H1 (cell line): ENCODE measurements around the gene GUCY2D. TPM values are rescaled to one million over a fixed set of nuclear protein-coding genes. Genes with fewer than 3 reads are reported as not detected.

Experiments used
- CTCF ChIA-PET: fragments of 300-600 bp; sonication (Branson Sonifier 250); formaldehyde crosslinking; loops from one replicate; lab custom pipeline; 2021; ENCODE audit not compliant: partially characterized antibody; lab: Charles Lee
- POLR2A ChIA-PET: fragments of 300-600 bp; sonication (Branson Sonifier 250); formaldehyde crosslinking; loops from one replicate; lab custom pipeline; 2021; ENCODE audit warnings: inconsistent platforms; ENCODE audit not compliant: partially characterized antibody; lab: Charles Lee
- DNase-seq, 2 experiments: peaks; one replicate each; pipeline versions ENCODE4 v3.0.0 to v3.0.0-alpha.2; 2010 to 2022; ENCODE audit warnings: low spot score in 2 of 2, low read depth in 1 of 2, mixed read lengths in 1 of 2
- FAIRE-seq: peaks from 2 replicates; lab custom pipeline; 2011; peaks lifted over from hg19 to GRCh38; lab: Jason Lieb, UNC
- H2AFZ ChIP-seq: 2 replicates; pipeline ENCODE4 v1.8.1; 2012; ENCODE audit warnings: low read length, inconsistent platforms
- H2AK5ac ChIP-seq: 2 replicates; pipeline ENCODE4 v1.6.1; 2013; ENCODE audit warnings: low read depth, low read length
- H2BK120ac ChIP-seq: replicated peaks from 2 replicates; pipeline ENCODE3; 2013; ENCODE audit warnings: low read depth, low read length, inconsistent platforms
- H2BK12ac ChIP-seq: 2 replicates; pipeline ENCODE4 v1.6.1; 2013; ENCODE audit warnings: low read depth, low read length
- H2BK15ac ChIP-seq: 2 replicates; pipeline ENCODE4 v1.6.1; 2013; ENCODE audit warnings: low read length
- H2BK20ac ChIP-seq: 2 replicates; pipeline ENCODE4 v1.6.1; 2013; ENCODE audit warnings: low read length
- H2BK5ac ChIP-seq: 2 replicates; pipeline ENCODE4 v1.6.1; 2013; ENCODE audit warnings: low read depth, low read length
- H3K14ac ChIP-seq: 2 replicates; pipeline ENCODE4 v1.6.1; 2013; ENCODE audit warnings: inconsistent platforms; ENCODE audit not compliant: insufficient read length
- H3K18ac ChIP-seq: 2 replicates; pipeline ENCODE4 v1.6.1; 2013; ENCODE audit warnings: low read length; ENCODE audit errors: extremely low read depth
- H3K23ac ChIP-seq: 2 replicates; pipeline ENCODE4 v1.6.1; 2013; ENCODE audit warnings: inconsistent platforms; ENCODE audit not compliant: insufficient read length
- H3K23me2 ChIP-seq: 2 replicates; pipeline ENCODE4 v1.6.1; 2013; ENCODE audit warnings: low read depth, low read length
- H3K27ac ChIP-seq: 2 replicates; pipeline ENCODE4 v1.6.1; 2011; ENCODE audit warnings: low read depth, low read length, inconsistent platforms
- H3K27me3 ChIP-seq, 4 experiments: replicated peaks in 1 of 4; 1 replicate in 1 of 4; 2 replicates in 3 of 4; pipeline versions ENCODE4 v1.6.1 to v1.8.1; 2011 to 2013; ENCODE audit warnings: low read length in 3 of 4, mild to moderate bottlenecking in 3 of 4, inconsistent platforms in 2 of 4, mixed read lengths in 2 of 4, moderate library complexity in 1 of 4; ENCODE audit not compliant: control insufficient read depth in 3 of 4, insufficient read depth in 3 of 4; ENCODE audit errors: extremely low read depth in 1 of 4
- H3K36me3 ChIP-seq, 4 experiments: 2 replicates each; pipeline versions ENCODE4 v1.6.1 to v1.8.1; 2011 to 2013; ENCODE audit warnings: mild to moderate bottlenecking in 4 of 4, low read length in 3 of 4, moderate library complexity in 2 of 4, control low read depth in 1 of 4, inconsistent platforms in 1 of 4; ENCODE audit not compliant: insufficient read depth in 4 of 4, control insufficient read depth in 2 of 4
- H3K4ac ChIP-seq: replicated peaks from 2 replicates; pipeline ENCODE3; 2013; ENCODE audit warnings: low read length, low read depth, mixed read lengths, inconsistent platforms; ENCODE audit not compliant: insufficient read length
- H3K4me1 ChIP-seq, 4 experiments: replicated peaks in 1 of 4; 1 replicate in 1 of 4; 2 replicates in 3 of 4; pipeline versions ENCODE4 v1.6.1 to v1.8.1; 2011 to 2013; ENCODE audit warnings: low read length in 3 of 4, inconsistent platforms in 2 of 4, mixed read lengths in 1 of 4; ENCODE audit not compliant: insufficient read depth in 4 of 4, control insufficient read depth in 3 of 4
- H3K4me2 ChIP-seq, 2 experiments: 2 replicates each; pipeline versions ENCODE4 v1.6.1 to v1.8.1; 2011 to 2013; ENCODE audit warnings: low read depth in 2 of 2, low read length in 2 of 2, control low read depth in 1 of 2, inconsistent platforms in 1 of 2, mild to moderate bottlenecking in 1 of 2; ENCODE audit not compliant: insufficient read depth in 1 of 2
- H3K4me3 ChIP-seq, 4 experiments: fragments of 200-600, 300-600 bp in 1 of 4; sonication (generic), shearing (Covaris generic), sonication (Bioruptor Twin) in 1 of 4; 2 replicates each; pipeline versions ENCODE4 v1.5.1 to v1.8.1; 2011 to 2016; ENCODE audit warnings: low read length in 4 of 4, low read depth in 3 of 4, control low read depth in 2 of 4, inconsistent platforms in 2 of 4, mild to moderate bottlenecking in 2 of 4, mixed read lengths in 1 of 4, moderate library complexity in 1 of 4; ENCODE audit not compliant: insufficient read depth in 2 of 4; ENCODE audit errors: extremely low read depth in 1 of 4
- H3K56ac ChIP-seq: replicated peaks from 2 replicates; pipeline ENCODE3; 2013; ENCODE audit warnings: low read depth, mild to moderate bottlenecking, mixed read lengths, low read length, inconsistent platforms; ENCODE audit not compliant: insufficient read length
- H3K79me1 ChIP-seq: 2 replicates; pipeline ENCODE4 v1.6.1; 2013; ENCODE audit warnings: low read depth, low read length, control low read depth
- H3K79me2 ChIP-seq, 2 experiments: 2 replicates each; pipeline versions ENCODE4 v1.6.1 to v1.8.1; 2012 to 2013; ENCODE audit warnings: low read length in 2 of 2, mild to moderate bottlenecking in 2 of 2, inconsistent platforms in 1 of 2; ENCODE audit not compliant: insufficient read depth in 2 of 2, control insufficient read depth in 1 of 2
- H3K9ac ChIP-seq, 4 experiments: replicated peaks in 1 of 4; 1 replicate in 1 of 4; 2 replicates in 3 of 4; pipeline versions ENCODE4 v1.6.1 to v1.8.1; 2011 to 2013; ENCODE audit warnings: low read depth in 3 of 4, low read length in 3 of 4, control low read depth in 2 of 4, mild to moderate bottlenecking in 2 of 4, moderate library complexity in 2 of 4, inconsistent platforms in 1 of 4; ENCODE audit errors: extremely low read depth in 1 of 4
- H3K9me3 ChIP-seq, 2 experiments: 2 replicates each; pipeline versions ENCODE4 v1.6.1 to v1.8.1; 2012 to 2013; ENCODE audit warnings: mild to moderate bottlenecking in 2 of 2, moderate library complexity in 2 of 2, control low read depth in 1 of 2, inconsistent platforms in 1 of 2, low read depth in 1 of 2, low read length in 1 of 2, mixed read lengths in 1 of 2; ENCODE audit not compliant: insufficient read depth in 2 of 2
- H4K20me1 ChIP-seq, 2 experiments: replicated peaks in 1 of 2; 2 replicates each; pipeline versions ENCODE3 to v1.8.1; 2011 to 2013; ENCODE audit warnings: inconsistent platforms in 2 of 2, low read length in 2 of 2, mild to moderate bottlenecking in 1 of 2; ENCODE audit not compliant: insufficient read depth in 2 of 2, control insufficient read depth in 1 of 2
- H4K5ac ChIP-seq: 2 replicates; pipeline ENCODE4 v1.6.1; 2013; ENCODE audit warnings: low read length, low read depth, mixed read lengths, inconsistent platforms; ENCODE audit not compliant: insufficient read length
- H4K8ac ChIP-seq: 2 replicates; pipeline ENCODE4 v1.8.0; 2013; ENCODE audit warnings: mild to moderate bottlenecking, moderate library complexity, low read length, inconsistent platforms; ENCODE audit not compliant: insufficient read depth; ENCODE audit errors: extremely low read depth
- H4K91ac ChIP-seq: replicated peaks from 2 replicates; pipeline ENCODE3; 2013; ENCODE audit warnings: low read length, mixed read lengths, inconsistent platforms; ENCODE audit not compliant: insufficient read length
- CHD2 ChIP-seq: IDR thresholded peaks from 2 replicates; pipeline ENCODE4 v1.6.1; 2012; ENCODE audit warnings: low read length, improper control_type of control experiment
- EGR1 ChIP-seq: IDR thresholded peaks from 2 replicates; pipeline ENCODE4 v1.6.1; 2011; ENCODE audit warnings: low read depth, low read length, borderline replicate concordance
- NANOG ChIP-seq: IDR thresholded peaks from 2 replicates; pipeline ENCODE4 v1.6.1; 2011; ENCODE audit warnings: low read length, low read depth, mild to moderate bottlenecking, inconsistent platforms; ENCODE audit not compliant: insufficient read depth, poor library complexity, severe bottlenecking
- RXRA ChIP-seq: IDR thresholded peaks from 2 replicates; pipeline ENCODE4 v1.6.1; 2011; ENCODE audit warnings: low read depth, mild to moderate bottlenecking, low read length, moderate library complexity; ENCODE audit not compliant: insufficient read depth
- SAP30 ChIP-seq: fragments of 300-600 bp; sonication (generic); IDR thresholded peaks from 2 replicates; pipeline ENCODE4 v1.7.1; 2012; ENCODE audit warnings: low read length, moderate library complexity, mild to moderate bottlenecking, inconsistent platforms; ENCODE audit not compliant: insufficient read depth, insufficient replicate concordance
- SIN3A ChIP-seq, 2 experiments: IDR thresholded peaks in 1 of 2; conservative IDR thresholded peaks in 1 of 2; 2 replicates each; pipeline ENCODE4 v1.6.1; 2011 to 2012; ENCODE audit warnings: low read length in 2 of 2, improper control_type of control experiment in 1 of 2, low read depth in 1 of 2, mild to moderate bottlenecking in 1 of 2
- SP1 ChIP-seq: IDR thresholded peaks from 2 replicates; pipeline ENCODE4 v1.6.1; 2011; ENCODE audit warnings: low read depth, low read length
- TAF1 ChIP-seq: IDR thresholded peaks from 2 replicates; pipeline ENCODE4 v1.6.1; 2011; ENCODE audit warnings: mild to moderate bottlenecking, low read depth, low read length
- WGBS, 2 experiments: shearing (Covaris generic) in 1 of 2; methylation state at CpG; one replicate each; pipeline versions ENCODE4 v1.1.6 to v1.1.7; 2013 to 2015; ENCODE audit warnings: low lambda C conversion rate in 2 of 2, mixed read lengths in 2 of 2, inconsistent platforms in 1 of 2, low coverage in 1 of 2, missing lambda C conversion rate in 1 of 2; ENCODE audit not compliant: insufficient replicate concordance in 2 of 2, insufficient coverage in 1 of 2, insufficient read length in 1 of 2; ENCODE audit errors: extremely low coverage in 1 of 2, missing lambda C conversion rate in 1 of 2; 5-methylcytosine and 5-hydroxymethylcytosine counted together
- polyA plus RNA-seq, 7 experiments: library from polyadenylated mRNA; depleted of rRNA in 3 of 7; stranded (reverse) in 5 of 7; unstranded in 2 of 7; fragments of >200 nt in 5 of 7; fragments of 200-250 nt in 2 of 7; gene quantifications; 1 replicate in 5 of 7; 2 replicates in 1 of 7; 4 replicates in 1 of 7; pipeline versions ENCODE4 v1.2.1 to v1.2.3, GENCODE V29; 2011 to 2013; ENCODE audit warnings: missing spikeins in 2 of 7, mixed read lengths in 2 of 7
- total RNA-seq: library from RNA; stranded (reverse); fragmentation: NEBNext Ultra II Directional; extraction: Animal tissue kit (Norgen Biotek cat#: 25700); gene quantifications from 2 replicates; pipeline ENCODE4 v1.2.1, GENCODE V29; 2021
- TF ChIP-seq, protein P1 (sequence below): IDR thresholded peaks from 2 replicates; pipeline ENCODE4 v1.6.1; 2011; ENCODE audit warnings: low read depth, mild to moderate bottlenecking, low read length; ENCODE audit not compliant: insufficient read depth

GUCY2D gene
- total and polyA plus RNA-seq, 2 of the 8 experiments (the other 6 are each of a cell fraction or from before 2014, with no cell fraction given) = 0.20 to 0.48 TPM

DNA sequence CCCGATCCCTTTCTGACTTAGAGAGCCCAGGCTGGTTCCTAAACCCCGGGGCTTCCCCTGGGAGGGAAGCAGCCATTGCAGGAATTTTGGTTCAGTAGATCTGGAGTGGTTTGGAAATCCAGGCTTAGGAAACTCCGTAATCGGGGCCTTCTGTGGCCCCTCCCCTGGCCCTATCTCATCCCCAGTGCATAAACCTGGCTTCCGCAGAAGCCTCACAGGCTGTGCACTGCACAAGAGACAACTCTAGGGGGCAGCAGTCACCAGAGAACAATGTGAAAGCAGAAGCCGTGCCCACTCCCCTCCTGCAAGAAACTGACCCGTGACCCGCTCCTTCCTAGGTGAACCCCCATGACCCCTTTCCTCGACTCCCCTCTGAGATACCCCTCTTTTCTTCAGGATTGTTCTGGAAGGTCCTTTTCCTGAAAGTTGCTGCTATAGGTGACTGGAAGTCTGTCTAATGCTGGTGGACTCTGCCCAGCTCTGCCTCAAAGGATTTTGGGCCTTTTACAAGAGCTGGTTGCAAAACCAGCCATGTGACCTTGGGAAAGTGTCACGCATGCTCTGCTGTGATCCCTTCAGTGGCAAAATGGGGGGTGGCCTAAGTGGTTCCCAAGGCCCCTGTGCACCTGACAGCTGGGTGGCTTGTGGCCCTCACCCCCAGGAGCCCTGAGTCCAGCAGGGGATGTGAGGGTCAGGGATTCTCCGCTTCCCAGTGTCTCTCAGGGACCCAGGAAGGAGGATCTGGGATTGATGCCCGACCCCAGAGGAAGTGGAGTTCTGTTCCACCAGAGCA, 14.4 kb downstream of the GUCY2D start:
- H3K23ac ChIP-seq = no peak overlapping the region
- H2BK20ac ChIP-seq = no peak overlapping the region
- peak overlapping the region; percentile 46; the same call in 1 of the 2 replicates for H2BK15ac ChIP-seq
- no peak overlapping the region for H3K4ac ChIP-seq
- H3K4me3 ChIP-seq = peak overlapping the region; percentile 53 to 80 (median 66)
- H4K8ac ChIP-seq = no peak overlapping the region
- WGBS, 2 experiments = 23% methylated on average over 12 of the region's 12 CpGs; no CpG with 5 or more reads in 1 of the 2 experiments
- no peak overlapping the region for H3K27ac ChIP-seq
- FAIRE-seq (peak; percentile 71), DNase-seq (peak; percentile 41 to 91)
- peaks cover 5 to 35% (median 21%) of the 10 kb centered on the region in 4 experiments for H3K27me3 ChIP-seq
- no peak overlapping the region for H3K14ac ChIP-seq
- ChIA-PET CTCF (interaction anchor here (0.6 to 12.8 kb wide), 38 partner anchors 8 to 491 kb away, joined by 3 to 141 read pairs (median 4); partner anchors contain the start of genes ALOX15B, CNTROB, GUCY2D and TRAPPC1), POLR2A (interaction anchor here (1.0 to 3.0 kb wide), 4 partner anchors 13 to 43 kb away, joined by 3 to 12 read pairs (median 6); partner anchors contain the start of genes ALOX15B and GUCY2D)
- peaks cover 8% of the 10 kb centered on the region; the same call in 1 of the 2 replicates for H3K23me2 ChIP-seq
- H4K20me1 ChIP-seq = no peaks in the 10 kb centered on the region
- H3K4me2 ChIP-seq = peak overlapping the region; percentile 80 to 100
- no peaks in the 10 kb centered on the region for H3K79me1 ChIP-seq
- H3K9me3 ChIP-seq = no peaks in the 10 kb centered on the region
- no peak overlapping the region; the same call in 1 of the 2 replicates for H3K18ac ChIP-seq
- H2BK120ac ChIP-seq = no peak overlapping the region
- H3K9ac ChIP-seq = no peak overlapping the region
- peak overlapping the region; percentile 50; the same call in 1 of the 2 replicates for H2BK12ac ChIP-seq
- no peak overlapping the region for H4K91ac ChIP-seq
- H3K56ac ChIP-seq = no peak overlapping the region
- H3K4me1 ChIP-seq = peaks cover 0 to 5% (median 0%) of the 10 kb centered on the region in 4 experiments; a peak in 2 of 7 replicates
- H4K5ac ChIP-seq = no peak overlapping the region
- H2BK5ac ChIP-seq = no peak overlapping the region; the same call in 1 of the 2 replicates
- H3K36me3 ChIP-seq = no peaks in the 10 kb centered on the region
- H2AFZ ChIP-seq = peak overlapping the region; percentile 89
- H2AK5ac ChIP-seq = no peak overlapping the region
- H3K79me2 ChIP-seq = no peaks in the 10 kb centered on the region
- TF ChIP-seq SIN3A (conservative IDR thresholded peaks at IDR 0.05 in 1 of 2, IDR thresholded peaks at IDR 0.05 in 1 of 2; ENCODE audit: low read depth in 1 of 2, low read length in 2 of 2) = 0 out of 4 replicates have a peak, but pooled peaks of 1 of the 2 experiments have one; percentile 24
- TF ChIP-seq, protein P1, sequence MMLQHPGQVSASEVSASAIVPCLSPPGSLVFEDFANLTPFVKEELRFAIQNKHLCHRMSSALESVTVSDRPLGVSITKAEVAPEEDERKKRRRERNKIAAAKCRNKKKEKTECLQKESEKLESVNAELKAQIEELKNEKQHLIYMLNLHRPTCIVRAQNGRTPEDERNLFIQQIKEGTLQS = 0 out of 2 replicates have a peak, but pooled peaks have one; percentile 35
- TF ChIP-seq NANOG = no peak
- 0 out of 2 replicates have a peak, but pooled peaks have one; percentile 2 for TF ChIP-seq TAF1
- no peak for TF ChIP-seq SAP30
- TF ChIP-seq SP1 = no peak
- no peak for TF ChIP-seq RXRA
- no peak for TF ChIP-seq CHD2
- no peak for TF ChIP-seq EGR1
